GM12891 (cell line): ENCODE results near the gene RPL10.

Source experiments
- POLR2A ChIP-seq: IDR thresholded peaks from 2 replicates; pipeline ENCODE4 v1.6.1; 2011; ENCODE audit warnings: low read depth, low read length, control low read depth
- TAF1 ChIP-seq: IDR thresholded peaks from 2 replicates; pipeline ENCODE4 v1.6.1; 2011; ENCODE audit warnings: low read depth, low read length, control low read depth

- TF ChIP-seq POLR2A (no peak), TAF1 (no peak)
These were observed 46.2 kb upstream of the RPL10 start for GRCh38 chrX:154352012-154352401.
